Stomach (tissue), 9 donors: ENCODE data around the gene GEMIN8. TPM values are rescaled to one million over a fixed set of nuclear protein-coding genes. Genes with fewer than 3 reads are reported as not detected.

ENCODE experiments used
- DNase-seq, 2 donors: peaks; one replicate each; pipeline versions ENCODE4 v3.0.0 to v3.0.0-alpha.2; 2013 to 2019
- H3K27ac ChIP-seq, 5 donors: fragments of 200-600 bp in 4 of 5; sonication (generic) in 4 of 5; one replicate each; pipeline ENCODE4 v1.5.1; 2013 to 2019; ENCODE audit warnings: mild to moderate bottlenecking in 1 of 5, moderate library complexity in 1 of 5
- H3K27me3 ChIP-seq, 3 donors: fragments of 200-600 bp; sonication (generic); one replicate each; pipeline ENCODE4 v1.5.1; 2017 to 2019; ENCODE audit warnings: mixed run types in 1 of 3
- H3K36me3 ChIP-seq, 4 donors: fragments of 200-600 bp; sonication (generic); 1 replicate in 3 of 4; 2 replicates in 1 of 4; pipeline ENCODE4 v1.5.1; 2016 to 2019
- H3K4me1 ChIP-seq, 4 donors: fragments of 200-600 bp; sonication (generic); one replicate each; pipeline ENCODE4 v1.5.1; 2016 to 2019
- H3K4me3 ChIP-seq, 4 donors: fragments of 200-600 bp; sonication (generic) in 3 of 4; one replicate each; pipeline ENCODE4 v1.5.1; 2016 to 2019; ENCODE audit warnings: mild to moderate bottlenecking in 1 of 4
- H3K9me3 ChIP-seq, 4 donors: fragments of 200-600 bp; sonication (generic); one replicate each; pipeline ENCODE4 v1.5.1; 2016 to 2019
- EP300 ChIP-seq: sonication (generic); formaldehyde crosslinking; IDR thresholded peaks from one replicate; pipeline ENCODE4 v1.6.1; 2017; ENCODE audit warnings: antibody characterized with exemption
- POLR2A ChIP-seq, 4 donors: fragments of 450-650 bp; IDR thresholded peaks; one replicate each; pipeline ENCODE4 v1.6.1; 2016; ENCODE audit warnings: antibody characterized with exemption in 4 of 4, control low read depth in 2 of 4, mild to moderate bottlenecking in 1 of 4, moderate library complexity in 1 of 4
- POLR2AphosphoS5 ChIP-seq, 3 donors: sonication (generic); formaldehyde crosslinking; IDR thresholded peaks; one replicate each; pipeline ENCODE4 v1.6.1; 2016; ENCODE audit warnings: antibody characterized with exemption in 3 of 3
- WGBS, 5 donors: extraction: QIAGEN DNeasy Blood & Tissue Kit in 3 of 5; methylation state at CpG; one replicate each; pipeline versions ENCODE4 v1.1.5 to v1.1.7; 2013 to 2018; 5-methylcytosine and 5-hydroxymethylcytosine counted together
- intact Hi-C: fragments of 100-400 bp; cut with DNase I; formaldehyde crosslinking; loops from one replicate; pipeline ENCODE4 v1.15.1; 2023; ENCODE audit warnings: low total_unique reads
- polyA plus RNA-seq, 3 donors: library from polyadenylated mRNA; stranded (reverse); fragments of 200-250 nt; gene quantifications; one replicate each; pipeline ENCODE4 v1.2.3, GENCODE V29; 2013
- total RNA-seq, 5 donors: library from RNA; depleted of rRNA; stranded (reverse); fragments of >200 nt; gene quantifications; one replicate each; pipeline versions ENCODE4 v1.1.0 to v1.2.3, GENCODE V29; 2014 to 2016
- TF ChIP-seq, protein P1 (sequence below), 7 experiments: fragments of 450-650 bp in 4 of 7; fragments of 200-600 bp in 3 of 7; sonication (generic) in 3 of 7; IDR thresholded peaks; one replicate each; pipeline ENCODE4 v1.5.1; 2016 to 2019; ENCODE audit warnings: antibody characterized with exemption in 7 of 7, control low read depth in 2 of 7, mild to moderate bottlenecking in 1 of 7
- donor health status: healthy with polysubstance abuse.
- donor health status: Bipolar disorder and iron deficiency.
- donor health status: healthy.

GEMIN8 gene
- total and polyA plus RNA-seq, 8 donors = 4.3 to 33.5 (median 14.7) TPM

DNA sequence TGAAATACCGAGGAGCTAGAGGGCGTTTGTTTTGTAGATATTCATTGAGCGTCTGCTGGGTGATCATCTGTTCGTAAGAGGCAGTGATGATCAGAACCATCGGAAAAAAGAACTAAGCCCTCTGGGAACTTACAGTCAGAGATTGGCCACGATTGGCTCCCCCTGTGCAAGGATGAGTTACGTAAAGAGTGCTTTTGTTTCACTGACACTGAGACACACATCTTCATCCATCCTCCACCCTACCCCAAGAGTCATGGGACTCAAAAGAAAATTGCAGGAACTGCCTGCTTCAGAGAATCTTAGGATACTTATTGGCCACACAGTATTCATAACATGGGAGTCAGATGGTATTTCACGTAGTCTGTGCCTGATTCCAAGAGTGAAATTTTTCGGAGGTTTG is 62.1 kb downstream of the GEMIN8 start:
- H3K9me3 ChIP-seq = no peaks in the 10 kb centered on the region
- DNase-seq = no peak
- TF ChIP-seq POLR2AphosphoS5 (IDR thresholded peaks at IDR 0.05) = no peak
- no peak for TF ChIP-seq EP300
- no peak for TF ChIP-seq POLR2A (IDR thresholded peaks at IDR 0.05)
- TF ChIP-seq, protein P1, sequence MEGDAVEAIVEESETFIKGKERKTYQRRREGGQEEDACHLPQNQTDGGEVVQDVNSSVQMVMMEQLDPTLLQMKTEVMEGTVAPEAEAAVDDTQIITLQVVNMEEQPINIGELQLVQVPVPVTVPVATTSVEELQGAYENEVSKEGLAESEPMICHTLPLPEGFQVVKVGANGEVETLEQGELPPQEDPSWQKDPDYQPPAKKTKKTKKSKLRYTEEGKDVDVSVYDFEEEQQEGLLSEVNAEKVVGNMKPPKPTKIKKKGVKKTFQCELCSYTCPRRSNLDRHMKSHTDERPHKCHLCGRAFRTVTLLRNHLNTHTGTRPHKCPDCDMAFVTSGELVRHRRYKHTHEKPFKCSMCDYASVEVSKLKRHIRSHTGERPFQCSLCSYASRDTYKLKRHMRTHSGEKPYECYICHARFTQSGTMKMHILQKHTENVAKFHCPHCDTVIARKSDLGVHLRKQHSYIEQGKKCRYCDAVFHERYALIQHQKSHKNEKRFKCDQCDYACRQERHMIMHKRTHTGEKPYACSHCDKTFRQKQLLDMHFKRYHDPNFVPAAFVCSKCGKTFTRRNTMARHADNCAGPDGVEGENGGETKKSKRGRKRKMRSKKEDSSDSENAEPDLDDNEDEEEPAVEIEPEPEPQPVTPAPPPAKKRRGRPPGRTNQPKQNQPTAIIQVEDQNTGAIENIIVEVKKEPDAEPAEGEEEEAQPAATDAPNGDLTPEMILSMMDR (IDR thresholded peaks at IDR 0.05) = no peak
- H3K4me3 ChIP-seq = no peak overlapping the region
- H3K27me3 ChIP-seq = no peaks in the 10 kb centered on the region
- H3K36me3 ChIP-seq = no peaks in the 10 kb centered on the region
- no peak overlapping the region for H3K27ac ChIP-seq
- intact Hi-C loops = no loop called here
- 82 to 92% (median 89%) methylated on average over 9 of the region's 9 CpGs for WGBS, 5 donors
- no peaks in the 10 kb centered on the region for H3K4me1 ChIP-seq

DNA sequence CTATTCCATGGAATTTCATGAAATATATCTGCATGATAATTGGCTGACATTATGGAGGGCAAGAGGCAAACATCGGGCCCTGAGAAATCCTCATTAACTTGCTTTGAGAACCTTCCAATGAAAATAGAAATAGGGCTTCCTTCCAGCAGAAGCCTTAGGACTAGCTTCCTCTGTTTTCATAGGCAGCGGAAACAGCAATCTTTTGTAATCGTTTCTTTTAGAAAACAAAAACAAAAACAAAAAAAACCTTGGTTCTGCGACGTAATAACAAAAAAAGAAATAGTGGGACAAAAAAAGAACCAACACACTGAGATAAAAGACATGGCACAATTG is 62.9 kb downstream of the GEMIN8 start:
- H3K36me3 ChIP-seq = no peaks in the 10 kb centered on the region
- intact Hi-C loops = no loop called here
- no peaks in the 10 kb centered on the region for H3K4me1 ChIP-seq
- no peak overlapping the region for H3K4me3 ChIP-seq
- no peak overlapping the region for H3K27ac ChIP-seq
- 62 to 84% (median 80%) methylated on average over 5 of the region's 5 CpGs for WGBS, 5 donors
- no peaks in the 10 kb centered on the region for H3K9me3 ChIP-seq
- no peaks in the 10 kb centered on the region for H3K27me3 ChIP-seq
- no peak for DNase-seq
- TF ChIP-seq POLR2AphosphoS5 (IDR thresholded peaks at IDR 0.05) = no peak
- TF ChIP-seq POLR2A (IDR thresholded peaks at IDR 0.05) = no peak
- TF ChIP-seq EP300 = no peak
- TF ChIP-seq, protein P1 (IDR thresholded peaks at IDR 0.05) = no peak

DNA sequence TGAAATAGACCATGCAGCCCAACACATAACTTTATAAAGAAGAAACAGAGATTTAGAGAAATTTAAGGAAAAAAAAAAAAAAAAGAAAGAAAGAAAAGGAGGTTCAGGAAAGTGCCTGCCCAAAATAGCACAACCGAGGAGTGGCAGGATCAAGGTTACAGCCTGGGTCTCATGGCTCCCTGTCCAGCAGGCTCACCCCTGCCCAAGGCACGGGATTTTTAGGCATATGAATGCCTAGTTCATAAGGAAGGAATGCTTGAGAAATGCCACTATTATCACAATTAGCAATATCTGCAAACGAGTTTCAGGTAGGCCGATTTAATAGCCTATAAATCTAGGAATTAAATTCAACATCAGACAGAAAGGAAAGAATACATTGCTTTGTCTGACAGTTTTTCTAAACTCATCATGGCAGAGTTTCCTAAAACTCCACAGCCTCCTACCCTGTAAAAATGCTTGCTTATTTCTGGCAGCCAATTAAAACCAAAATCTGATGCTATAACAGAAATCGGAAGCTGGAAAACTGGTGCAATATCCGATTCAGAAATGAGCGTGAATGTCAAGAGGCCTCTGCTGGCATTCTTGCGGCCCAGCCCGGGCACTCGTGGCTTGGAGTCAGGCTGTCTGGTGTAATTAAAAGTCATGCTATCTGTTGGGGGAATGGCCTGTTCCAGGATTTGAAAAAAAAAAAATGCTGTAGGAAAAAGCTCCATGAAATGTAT is 63.5 kb downstream of the GEMIN8 start:
- H3K4me1 ChIP-seq = no peaks in the 10 kb centered on the region
- H3K4me3 ChIP-seq = no peak overlapping the region
- H3K27me3 ChIP-seq = no peaks in the 10 kb centered on the region
- H3K27ac ChIP-seq = no peak overlapping the region
- H3K36me3 ChIP-seq = no peaks in the 10 kb centered on the region
- WGBS, 5 donors = 74 to 80% (median 78%) methylated on average over 10 of the region's 10 CpGs
- DNase-seq = no peak
- TF ChIP-seq POLR2AphosphoS5 (IDR thresholded peaks at IDR 0.05) = no peak
- TF ChIP-seq EP300 = no peak
- TF ChIP-seq POLR2A (IDR thresholded peaks at IDR 0.05) = no peak
- TF ChIP-seq, protein P1 (IDR thresholded peaks at IDR 0.05) = no peak
- H3K9me3 ChIP-seq = no peaks in the 10 kb centered on the region
- intact Hi-C loops = no loop called here

DNA sequence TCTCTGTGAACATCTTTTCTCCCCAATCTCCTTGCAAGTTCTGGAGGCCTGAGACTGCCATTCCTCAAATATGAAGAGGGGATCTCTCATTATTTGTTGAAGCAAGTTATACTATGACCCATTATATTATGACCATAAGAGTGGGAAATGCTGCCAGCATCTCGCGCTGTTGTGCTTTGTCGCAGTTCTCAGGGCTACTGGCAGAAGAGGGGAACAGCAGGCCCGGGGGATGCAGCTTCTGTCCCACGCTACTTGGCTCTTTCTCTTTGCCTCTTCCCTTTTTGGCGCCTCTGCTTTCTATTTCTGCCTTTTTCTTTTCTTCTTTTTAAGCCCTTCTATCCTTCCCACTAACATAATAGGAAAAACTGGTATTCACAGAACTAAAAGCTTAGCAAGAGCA is 64.2 kb downstream of the GEMIN8 start:
- WGBS, 5 donors = 64 to 79% (median 75%) methylated on average over 3 to 6 of the region's 6 CpGs
- intact Hi-C loops = no loop called here
- Histone ChIP-seq H3K4me1 (no peaks in the 10 kb centered on the region), H3K27me3 (no peaks in the 10 kb centered on the region), H3K4me3 (no peak overlapping the region), H3K36me3 (no peaks in the 10 kb centered on the region), H3K9me3 (no peaks in the 10 kb centered on the region), H3K27ac (no peak overlapping the region)
- DNase-seq = no peak
- TF ChIP-seq, protein P1 (IDR thresholded peaks at IDR 0.05) = no peak
- TF ChIP-seq EP300 (no peak), POLR2A (IDR thresholded peaks at IDR 0.05) (no peak), POLR2AphosphoS5 (IDR thresholded peaks at IDR 0.05) (no peak)
